KOPT-K1 (cell line): Measurements from ENCODE around the gene FAHD1.

Experiments used
- H3K27ac ChIP-seq: fragments of 200-600 bp; sonication (generic); 2 replicates; pipeline ENCODE4 v1.5.1; 2016; ENCODE audit warnings: antibody characterized with exemption, mild to moderate bottlenecking, low read depth, low read length; ENCODE audit not compliant: poor library complexity, severe bottlenecking
- H3K36me3 ChIP-seq: fragments of 200-600 bp; sonication (generic); 2 replicates; pipeline ENCODE4 v1.5.1; 2017; ENCODE audit warnings: antibody characterized with exemption, mild to moderate bottlenecking, low read length, moderate library complexity; ENCODE audit not compliant: insufficient read depth
- H3K9me3 ChIP-seq: fragments of 200-600 bp; sonication (generic); 2 replicates; pipeline ENCODE4 v1.5.1; 2017; ENCODE audit warnings: antibody characterized with exemption, low read length, mild to moderate bottlenecking; ENCODE audit not compliant: insufficient read depth, poor library complexity, severe bottlenecking

The FAHD1 gene

GRCh38 chr16:1786242-1787055, 40.6 kb upstream of the FAHD1 start:
- Histone ChIP-seq H3K27ac (no peak overlapping the region), H3K36me3 (peaks cover 66% of the 10 kb centered on the region), H3K9me3 (no peaks in the 10 kb centered on the region)

GRCh38 chr16:1787056-1787321, 40.0 kb upstream of the FAHD1 start:
- H3K36me3 ChIP-seq = peaks cover 70% of the 10 kb centered on the region
- no peaks in the 10 kb centered on the region for H3K9me3 ChIP-seq
- no peak overlapping the region for H3K27ac ChIP-seq

GRCh38 chr16:1787322-1788094, 39.5 kb upstream of the FAHD1 start:
- Histone ChIP-seq H3K36me3 (peaks cover 76% of the 10 kb centered on the region), H3K27ac (no peak overlapping the region)

GRCh38 chr16:1788095-1788707, 38.8 kb upstream of the FAHD1 start:
- H3K9me3 ChIP-seq = no peaks in the 10 kb centered on the region
- peaks cover 80% of the 10 kb centered on the region for H3K36me3 ChIP-seq
- H3K27ac ChIP-seq = no peak overlapping the region

More at GRCh38 chr16:1787322-1788094, 39.5 kb upstream of the FAHD1 start:
- no peaks in the 10 kb centered on the region for H3K9me3 ChIP-seq

GRCh38 chr16:1788708-1789100, 38.3 kb upstream of the FAHD1 start:
- H3K36me3 ChIP-seq = peaks cover 80% of the 10 kb centered on the region
- no peak overlapping the region for H3K27ac ChIP-seq
- H3K9me3 ChIP-seq = no peaks in the 10 kb centered on the region

- Histone ChIP-seq H3K36me3 (peaks cover 80% of the 10 kb centered on the region), H3K9me3 (no peaks in the 10 kb centered on the region), H3K27ac (no peak overlapping the region)
Observed at GRCh38 chr16:1789643-1790045, 37.4 kb upstream of the FAHD1 start.

- no peaks in the 10 kb centered on the region for H3K9me3 ChIP-seq
- peaks cover 74% of the 10 kb centered on the region for H3K36me3 ChIP-seq
- H3K27ac ChIP-seq = no peak overlapping the region
Observed at GRCh38 chr16:1790261-1790610, 36.8 kb upstream of the FAHD1 start.

GRCh38 chr16:1790611-1791255, 36.3 kb upstream of the FAHD1 start:
- Histone ChIP-seq H3K27ac (no peak overlapping the region), H3K36me3 (peaks cover 69% of the 10 kb centered on the region), H3K9me3 (no peaks in the 10 kb centered on the region)

- no peak overlapping the region for H3K27ac ChIP-seq
- no peaks in the 10 kb centered on the region for H3K9me3 ChIP-seq
- peaks cover 62% of the 10 kb centered on the region for H3K36me3 ChIP-seq
Observed at GRCh38 chr16:1791256-1791942, 35.6 kb upstream of the FAHD1 start.

GRCh38 chr16:1791943-1792812, 34.8 kb upstream of the FAHD1 start:
- Histone ChIP-seq H3K36me3 (peaks cover 54% of the 10 kb centered on the region), H3K27ac (no peak overlapping the region)

GRCh38 chr16:1792836-1793577, 34.0 kb upstream of the FAHD1 start:
- Histone ChIP-seq H3K36me3 (peaks cover 46% of the 10 kb centered on the region), H3K9me3 (peaks cover 10% of the 10 kb centered on the region)

More at GRCh38 chr16:1791943-1792812, 34.8 kb upstream of the FAHD1 start:
- peaks cover 1% of the 10 kb centered on the region for H3K9me3 ChIP-seq

GRCh38 chr16:1793578-1794220, 33.3 kb upstream of the FAHD1 start, which contains the start of gene IGFALS:
Gene IGFALS, minus strand, starts transcription at chr16:1793705. Its CDS starts 53 bp downstream, at chr16:1793652.
- Histone ChIP-seq H3K27ac (no peak within 1 kb of the TSS), H3K9me3 (peaks cover 16% of the 10 kb centered on the region), H3K36me3 (peaks cover 39% of the 10 kb centered on the region)

More at GRCh38 chr16:1792836-1793577, 34.0 kb upstream of the FAHD1 start:
- no peak overlapping the region for H3K27ac ChIP-seq
